H9 (cell line): ENCODE results near the gene SDF2. TPM values are rescaled to one million over a fixed set of nuclear protein-coding genes. Genes with fewer than 3 reads are reported as not detected.

Experiments used
- DNase-seq: peaks from one replicate; pipeline ENCODE4 v3.0.0-alpha.2; 2017
- H2AFZ ChIP-seq: one replicate; pipeline ENCODE4 v1.6.1; 2013; ENCODE audit warnings: mild to moderate bottlenecking, low read length, control low read depth, moderate library complexity
- H2AK5ac ChIP-seq: 2 replicates; pipeline ENCODE4 v1.6.1; 2013; ENCODE audit warnings: low read length, control low read depth, mixed read lengths; ENCODE audit not compliant: insufficient read length
- H2BK120ac ChIP-seq: one replicate; pipeline ENCODE4 v1.6.1; 2013; ENCODE audit warnings: low read depth, mild to moderate bottlenecking, low read length, control low read depth, inconsistent platforms; ENCODE audit not compliant: poor library complexity, severe bottlenecking
- H2BK12ac ChIP-seq: 2 replicates; pipeline ENCODE4 v1.6.1; 2013; ENCODE audit warnings: low read length, control low read depth, mixed read lengths, low read depth; ENCODE audit not compliant: insufficient read length
- H2BK15ac ChIP-seq: 2 replicates; pipeline ENCODE4 v1.6.1; 2013; ENCODE audit warnings: low read depth, low read length, control low read depth
- H2BK20ac ChIP-seq: one replicate; pipeline ENCODE4 v1.6.1; 2013; ENCODE audit warnings: low read depth, mild to moderate bottlenecking, low read length, control low read depth, inconsistent platforms; ENCODE audit not compliant: poor library complexity, severe bottlenecking
- H2BK5ac ChIP-seq: 2 replicates; pipeline ENCODE4 v1.6.1; 2013; ENCODE audit warnings: low read length, control low read depth, mixed read lengths; ENCODE audit not compliant: insufficient read length
- H3K14ac ChIP-seq: 2 replicates; pipeline ENCODE4 v1.6.1; 2013; ENCODE audit warnings: low read length, control low read depth; ENCODE audit not compliant: insufficient read depth
- H3K18ac ChIP-seq: 2 replicates; pipeline ENCODE4 v1.6.1; 2013; ENCODE audit warnings: low read depth, mild to moderate bottlenecking, mixed read lengths, low read length, control low read depth; ENCODE audit not compliant: insufficient read length
- H3K23ac ChIP-seq: 2 replicates; pipeline ENCODE4 v1.6.1; 2013; ENCODE audit warnings: low read length, control low read depth, mixed read lengths, low read depth; ENCODE audit not compliant: insufficient read length
- H3K23me2 ChIP-seq: 2 replicates; pipeline ENCODE4 v1.6.1; 2013; ENCODE audit warnings: low read depth, mild to moderate bottlenecking, mixed read lengths, low read length, control low read depth; ENCODE audit not compliant: insufficient read length, poor library complexity, severe bottlenecking
- H3K27ac ChIP-seq: 2 replicates; pipeline ENCODE4 v1.5.1; 2013; ENCODE audit warnings: low read length, control low read depth, mixed read lengths, low read depth; ENCODE audit not compliant: insufficient read length
- H3K27me3 ChIP-seq: 2 replicates; pipeline ENCODE4 v1.6.1; 2013; ENCODE audit warnings: low read length, control low read depth, inconsistent platforms; ENCODE audit not compliant: insufficient read depth
- H3K4ac ChIP-seq: 2 replicates; pipeline ENCODE4 v1.6.1; 2013; ENCODE audit warnings: low read depth, mild to moderate bottlenecking, control low read depth, inconsistent platforms, low read length, moderate library complexity
- H3K4me1 ChIP-seq: 2 replicates; pipeline ENCODE4 v1.6.1; 2013; ENCODE audit warnings: low read length, control low read depth, inconsistent platforms; ENCODE audit not compliant: insufficient read depth
- H3K4me2 ChIP-seq: 2 replicates; pipeline ENCODE4 v1.6.1; 2013; ENCODE audit warnings: low read length, control low read depth, mixed read lengths; ENCODE audit not compliant: insufficient read length, insufficient read depth
- H3K56ac ChIP-seq: 2 replicates; pipeline ENCODE4 v1.6.1; 2013; ENCODE audit warnings: low read depth, mild to moderate bottlenecking, mixed read lengths, low read length, control low read depth; ENCODE audit not compliant: insufficient read length
- H3K79me1 ChIP-seq: 2 replicates; pipeline ENCODE4 v1.6.1; 2013; ENCODE audit warnings: low read depth, mild to moderate bottlenecking, moderate library complexity, low read length, control low read depth, inconsistent platforms; ENCODE audit not compliant: insufficient read depth, poor library complexity, severe bottlenecking
- H3K79me2 ChIP-seq: 2 replicates; pipeline ENCODE4 v1.6.1; 2013; ENCODE audit warnings: low read length, control low read depth, inconsistent platforms; ENCODE audit not compliant: insufficient read depth
- H3K9ac ChIP-seq: 2 replicates; pipeline ENCODE4 v1.6.1; 2013; ENCODE audit warnings: low read length, control low read depth, mixed read lengths; ENCODE audit not compliant: insufficient read length; ENCODE audit errors: extremely low read depth
- H3K9me3 ChIP-seq: one replicate; pipeline ENCODE4 v1.6.1; 2013; ENCODE audit warnings: low read depth, low read length, inconsistent platforms; ENCODE audit not compliant: control insufficient read depth
- H3T11ph ChIP-seq: one replicate; pipeline ENCODE4 v1.6.1; 2013; ENCODE audit warnings: mild to moderate bottlenecking, low read length, control low read depth, inconsistent platforms
- H4K20me1 ChIP-seq: one replicate; pipeline ENCODE4 v1.6.1; 2013; ENCODE audit not compliant: control insufficient read depth, insufficient read length, insufficient read depth
- H4K5ac ChIP-seq: 2 replicates; pipeline ENCODE4 v1.6.1; 2013; ENCODE audit warnings: low read depth, mild to moderate bottlenecking, mixed read lengths, low read length, control low read depth; ENCODE audit not compliant: insufficient read length
- H4K8ac ChIP-seq: replicated peaks from 2 replicates; pipeline ENCODE4 v1.6.1; 2013; ENCODE audit warnings: low read length, control low read depth, mixed read lengths, low read depth; ENCODE audit not compliant: insufficient read length
- H4K91ac ChIP-seq: 2 replicates; pipeline ENCODE4 v1.6.1; 2013; ENCODE audit warnings: low read depth, mild to moderate bottlenecking, moderate library complexity, mixed read lengths, low read length, control low read depth; ENCODE audit not compliant: insufficient read length
- H3K27ac Mint-ChIP-seq, 3 experiments: 2 replicates in 2 of 3; 3 replicates in 1 of 3; pipeline ENCODE4 v1.8.0; 2020 to 2021; ENCODE audit warnings: mixed read lengths in 3 of 3, mild to moderate bottlenecking in 1 of 3, moderate library complexity in 1 of 3
- H3K27me3 Mint-ChIP-seq: 2 replicates; pipeline ENCODE4 v1.8.0; 2021; ENCODE audit warnings: low read depth, mild to moderate bottlenecking, moderate library complexity, mixed read lengths
- H3K36me3 Mint-ChIP-seq, 3 experiments: 2 replicates in 2 of 3; 3 replicates in 1 of 3; pipeline ENCODE4 v1.8.0; 2020 to 2021; ENCODE audit warnings: low read depth in 3 of 3, mixed read lengths in 3 of 3; ENCODE audit not compliant: insufficient read depth in 1 of 3
- H3K4me1 Mint-ChIP-seq, 2 experiments: 2 replicates each; pipeline ENCODE4 v1.8.0; 2020; ENCODE audit warnings: mixed read lengths in 2 of 2
- H3K4me3 Mint-ChIP-seq, 2 experiments: 2 replicates in 1 of 2; 3 replicates in 1 of 2; pipeline ENCODE4 v1.8.0; 2020 to 2021; ENCODE audit warnings: mild to moderate bottlenecking in 2 of 2, mixed read lengths in 2 of 2, moderate library complexity in 1 of 2
- H3K9me3 Mint-ChIP-seq, 2 experiments: 2 replicates in 1 of 2; 3 replicates in 1 of 2; pipeline ENCODE4 v1.8.0; 2020; ENCODE audit warnings: mild to moderate bottlenecking in 2 of 2, mixed read lengths in 2 of 2, moderate library complexity in 1 of 2
- CTCF ChIP-seq: fragments of 200-600 bp; sonication (generic); conservative IDR thresholded peaks from 3 replicates; pipeline ENCODE4 v1.8.0; 2021; ENCODE audit warnings: antibody characterized with exemption, mild to moderate bottlenecking
- WGBS: extraction: QIAGEN DNeasy Blood & Tissue Kit; methylation state at CpG from one replicate; pipeline ENCODE4 v1.1.7; 2013; ENCODE audit warnings: missing lambda C conversion rate, low lambda C conversion rate, mixed read lengths; ENCODE audit not compliant: insufficient read length; ENCODE audit errors: extremely low coverage; 5-methylcytosine and 5-hydroxymethylcytosine counted together
- total RNA-seq: library from RNA; stranded (reverse); gene quantifications from 2 replicates; pipeline ENCODE4 v1.2.1, GENCODE V29; 2021

The SDF2 gene
- total RNA-seq, 1 experiment from 2014 or later = 40.2 TPM

- Histone ChIP-seq H3K4me2 (no peak overlapping the region), H3K4ac (no peak overlapping the region), H2BK12ac (no peak overlapping the region), H3K56ac (no peak overlapping the region), H4K91ac (no peak overlapping the region), H3K27me3 (no peaks in the 10 kb centered on the region), H3K9me3 (no peaks in the 10 kb centered on the region), H2BK15ac (no peak overlapping the region), H3K18ac (no peak overlapping the region), H3K9ac (no peak overlapping the region), H3K23ac (no peak overlapping the region), H4K5ac (no peak overlapping the region), H3K79me1 (no peaks in the 10 kb centered on the region), H2BK120ac (no peak overlapping the region), H2BK5ac (no peak overlapping the region), H2BK20ac (no peak overlapping the region), H2AFZ (no peak overlapping the region), H4K20me1 (no peaks in the 10 kb centered on the region), H3K14ac (no peak overlapping the region), H3K4me1 (no peaks in the 10 kb centered on the region), H3K23me2 (no peaks in the 10 kb centered on the region), H2AK5ac (no peak overlapping the region), H3K27ac (no peak overlapping the region), H4K8ac (no peak overlapping the region), H3T11ph (no peak overlapping the region), H3K79me2 (no peaks in the 10 kb centered on the region)
- DNase-seq = no peak
- Mint-ChIP-seq H3K4me3 (no peak overlapping the region), H3K27me3 (no peaks in the 10 kb centered on the region), H3K27ac (no peak overlapping the region; a peak in 1 of 7 replicates), H3K4me1 (no peaks in the 10 kb centered on the region), H3K36me3 (peaks cover 53 to 94% (median 85%) of the 10 kb centered on the region in 3 experiments; a peak in 6 of 7 replicates), H3K9me3 (no peaks in the 10 kb centered on the region)
- no CpG with 5 or more reads among the region's 7 CpGs for WGBS
- peak; percentile 55 for TF ChIP-seq CTCF
Measured at GRCh38 chr17:28675980-28676379, 14.3 kb upstream of the SDF2 start.
